8988T (cell line): ENCODE results near the gene FRMD1.
A peak's percentile ranks its signal among the peaks of the same experiment; 100 is the strongest.

Experiments
- DNase-seq: peaks from one replicate; pipeline ENCODE4 v3.0.0; 2011

Gene FRMD1

GRCh38 chr6:168078943-168079405 lies at the start of gene FRMD1:
Gene FRMD1, minus strand, starts transcription at chr6:168079212. Its CDS starts 118 bp downstream, at chr6:168079094.
- DNase-seq = no peak

GRCh38 chr6:168128006-168128630 lies 49.1 kb upstream of the FRMD1 start:
- DNase-seq = no peak

- no peak for DNase-seq
These were observed 48.4 kb upstream of the FRMD1 start for GRCh38 chr6:168127384-168127868.

GRCh38 chr6:168126566-168127383 lies 47.8 kb upstream of the FRMD1 start:
- no peak for DNase-seq

- DNase-seq = no peak
These were observed 46.5 kb upstream of the FRMD1 start for GRCh38 chr6:168125429-168126001.

GRCh38 chr6:168124921-168125320 lies 45.9 kb upstream of the FRMD1 start:
- no peak for DNase-seq

GRCh38 chr6:168124158-168124557 lies 45.1 kb upstream of the FRMD1 start:
- DNase-seq = no peak

- DNase-seq = no peak
These were observed 44.3 kb upstream of the FRMD1 start for GRCh38 chr6:168123165-168123911.

- DNase-seq = no peak
These were observed 43.5 kb upstream of the FRMD1 start for GRCh38 chr6:168122521-168122920.

GRCh38 chr6:168122011-168122410 lies 43.0 kb upstream of the FRMD1 start:
- DNase-seq = peak; percentile 0

- DNase-seq = peak; percentile 3
These were observed 42.3 kb upstream of the FRMD1 start for GRCh38 chr6:168121303-168121665.

- peak; percentile 9 for DNase-seq
These were observed 41.6 kb upstream of the FRMD1 start for GRCh38 chr6:168120390-168121302.

GRCh38 chr6:168119539-168119938 lies 40.5 kb upstream of the FRMD1 start:
- DNase-seq = no peak

- peak; percentile 2 for DNase-seq
These were observed 39.9 kb upstream of the FRMD1 start for GRCh38 chr6:168118935-168119334.

GRCh38 chr6:168117942-168118341 lies 38.9 kb upstream of the FRMD1 start:
- DNase-seq = peak; percentile 18

GRCh38 chr6:168116975-168117899 lies 38.2 kb upstream of the FRMD1 start:
- no peak for DNase-seq

GRCh38 chr6:168116438-168116974 lies 37.5 kb upstream of the FRMD1 start:
- no peak for DNase-seq

GRCh38 chr6:168115748-168116437 lies 36.9 kb upstream of the FRMD1 start:
- no peak for DNase-seq

- no peak for DNase-seq
These were observed 34.2 kb upstream of the FRMD1 start for GRCh38 chr6:168113226-168113625.

- DNase-seq = no peak
These were observed 32.9 kb upstream of the FRMD1 start for GRCh38 chr6:168111911-168112310.
